ENCODE measurements around the gene ASIC3. TPM values are rescaled to one million over a fixed set of nuclear protein-coding genes. Genes with fewer than 3 reads are reported as not detected.

The ASIC3 gene
- total and polyA plus RNA-seq, 2 experiments from 2014 or later, result 0.26 to 1.1 TPM

- TF ChIP-seq EZH2phosphoT487 (IDR thresholded peaks at IDR 0.05; ENCODE audit: insufficient read depth, low read depth) (no peak), EZH2 (IDR thresholded peaks at IDR 0.05; ENCODE audit: insufficient read depth, poor library complexity, severe bottlenecking) (no peak)
- DNase-seq, result peak; percentile 64
- Histone ChIP-seq H3K79me2 (ENCODE audit: insufficient read depth) (no peaks in the 10 kb centered on the region), H3K9ac (no peak overlapping the region), H3F3A (ENCODE audit: insufficient read depth) (no peaks in the 10 kb centered on the region), H3K4me3 (no peak overlapping the region), H3K27ac (no peak overlapping the region), H2AFZ (no peak overlapping the region), H3K27me3 (replicated peaks; ENCODE audit: insufficient read depth) (peaks cover 9% of the 10 kb centered on the region), H3K4me2 (ENCODE audit: unreplicated experiment) (no peak overlapping the region), H4K20me1 (ENCODE audit: insufficient read depth) (no peaks in the 10 kb centered on the region), H3K36me3 (ENCODE audit: low read depth) (no peaks in the 10 kb centered on the region), H3K4me1 (ENCODE audit: insufficient read depth) (no peaks in the 10 kb centered on the region), H3K9me3 (ENCODE audit: low read depth) (no peaks in the 10 kb centered on the region), H3K9me2 (ENCODE audit: insufficient read depth) (no peaks in the 10 kb centered on the region)
- in situ Hi-C loops (cut with MboI), result no loop called here
- WGBS, 2 experiments (ENCODE audit: low coverage in 1 of 2, low lambda C conversion rate in 2 of 2, missing lambda C conversion rate in 2 of 2), result 61 to 66% methylated on average over 8 of the region's 8 CpGs
Measured at GRCh38 chr7:151014950-151015349, 33.4 kb upstream of the ASIC3 start.

DNA sequence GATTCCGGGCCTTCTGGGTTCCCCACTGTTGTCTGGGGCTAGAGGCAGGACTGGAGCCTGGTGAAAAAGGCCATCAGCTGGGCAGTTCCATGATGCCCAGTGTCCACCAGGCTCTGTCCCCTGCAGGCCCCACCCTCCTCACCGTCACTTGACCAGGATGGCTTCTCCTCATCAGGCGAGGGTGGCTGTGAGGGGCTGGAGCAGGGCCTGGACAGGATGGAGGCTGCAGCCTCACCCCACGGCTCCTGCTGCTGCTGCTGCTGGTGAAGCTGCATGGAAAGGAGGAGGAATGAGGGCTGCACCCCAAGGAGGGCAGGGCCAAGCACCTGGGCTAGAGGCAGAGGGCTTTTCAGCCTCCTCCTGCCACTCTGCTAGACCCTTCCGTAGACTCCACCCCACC lies 32.4 kb upstream of the ASIC3 start:
- no peak overlapping the region for H3K4me3 ChIP-seq
- no peaks in the 10 kb centered on the region for H3K79me2 ChIP-seq (ENCODE audit: insufficient read depth)
- TF ChIP-seq EZH2phosphoT487 (IDR thresholded peaks at IDR 0.05; ENCODE audit: insufficient read depth, low read depth), result no peak
- DNase-seq, result no peak
- no peak overlapping the region for H3K27ac ChIP-seq
- H3F3A ChIP-seq (ENCODE audit: insufficient read depth), result no peaks in the 10 kb centered on the region
- in situ Hi-C loops (cut with MboI), result no loop called here
- H3K9me3 ChIP-seq (ENCODE audit: low read depth), result no peaks in the 10 kb centered on the region
- H3K27me3 ChIP-seq (replicated peaks; ENCODE audit: insufficient read depth), result peaks cover 19% of the 10 kb centered on the region
- no peak overlapping the region for H3K9ac ChIP-seq
- H3K36me3 ChIP-seq (ENCODE audit: low read depth), result no peaks in the 10 kb centered on the region
- no peaks in the 10 kb centered on the region for H3K9me2 ChIP-seq (ENCODE audit: insufficient read depth)
- no peaks in the 10 kb centered on the region for H3K4me1 ChIP-seq (ENCODE audit: insufficient read depth)
- no peak overlapping the region for H3K4me2 ChIP-seq (ENCODE audit: unreplicated experiment)
- no peaks in the 10 kb centered on the region for H4K20me1 ChIP-seq (ENCODE audit: insufficient read depth)
- WGBS, 2 experiments (ENCODE audit: low coverage in 1 of 2, low lambda C conversion rate in 2 of 2, missing lambda C conversion rate in 2 of 2), result 75 to 78% methylated on average over 5 of the region's 5 CpGs
- no peak overlapping the region for H2AFZ ChIP-seq

GRCh38 chr7:151016505-151016904 lies 31.8 kb upstream of the ASIC3 start:
- no peaks in the 10 kb centered on the region for H3K36me3 ChIP-seq (ENCODE audit: low read depth)
- H3K79me2 ChIP-seq (ENCODE audit: insufficient read depth), result no peaks in the 10 kb centered on the region
- H3K4me2 ChIP-seq (ENCODE audit: unreplicated experiment), result no peak overlapping the region
- H3K9me2 ChIP-seq (ENCODE audit: insufficient read depth), result no peaks in the 10 kb centered on the region
- DNase-seq, result no peak
- in situ Hi-C loops (cut with MboI), result no loop called here
- H3K9me3 ChIP-seq (ENCODE audit: low read depth), result no peaks in the 10 kb centered on the region
- H2AFZ ChIP-seq, result no peak overlapping the region
- no peak overlapping the region for H3K4me3 ChIP-seq
- H3K4me1 ChIP-seq (ENCODE audit: insufficient read depth), result no peaks in the 10 kb centered on the region
- H3K27me3 ChIP-seq (replicated peaks; ENCODE audit: insufficient read depth), result peaks cover 19% of the 10 kb centered on the region
- no peaks in the 10 kb centered on the region for H3F3A ChIP-seq (ENCODE audit: insufficient read depth)
- no peak overlapping the region for H3K9ac ChIP-seq
- no peak for TF ChIP-seq EZH2 (IDR thresholded peaks at IDR 0.05; ENCODE audit: insufficient read depth, poor library complexity, severe bottlenecking)
- TF ChIP-seq EZH2phosphoT487 (IDR thresholded peaks at IDR 0.05; ENCODE audit: insufficient read depth, low read depth), result no peak
- no peaks in the 10 kb centered on the region for H4K20me1 ChIP-seq (ENCODE audit: insufficient read depth)
- H3K27ac ChIP-seq, result no peak overlapping the region
- 85 to 93% methylated on average over 5 to 8 of the region's 8 CpGs for WGBS, 2 experiments (ENCODE audit: low coverage in 1 of 2, low lambda C conversion rate in 2 of 2, missing lambda C conversion rate in 2 of 2)

GRCh38 chr7:151016942-151017341 lies 31.4 kb upstream of the ASIC3 start:
- Histone ChIP-seq H3F3A (ENCODE audit: insufficient read depth) (no peaks in the 10 kb centered on the region), H3K27ac (no peak overlapping the region), H2AFZ (no peak overlapping the region), H3K4me3 (no peak overlapping the region), H4K20me1 (ENCODE audit: insufficient read depth) (no peaks in the 10 kb centered on the region), H3K9me2 (ENCODE audit: insufficient read depth) (no peaks in the 10 kb centered on the region), H3K9me3 (ENCODE audit: low read depth) (no peaks in the 10 kb centered on the region), H3K4me1 (ENCODE audit: insufficient read depth) (no peaks in the 10 kb centered on the region), H3K9ac (no peak overlapping the region), H3K36me3 (ENCODE audit: low read depth) (no peaks in the 10 kb centered on the region), H3K79me2 (ENCODE audit: insufficient read depth) (no peaks in the 10 kb centered on the region), H3K27me3 (replicated peaks; ENCODE audit: insufficient read depth) (peaks cover 19% of the 10 kb centered on the region), H3K4me2 (ENCODE audit: unreplicated experiment) (no peak overlapping the region)
- DNase-seq, result no peak
- no peak for TF ChIP-seq EZH2phosphoT487 (IDR thresholded peaks at IDR 0.05; ENCODE audit: insufficient read depth, low read depth)
- no peak for TF ChIP-seq EZH2 (IDR thresholded peaks at IDR 0.05; ENCODE audit: insufficient read depth, poor library complexity, severe bottlenecking)
- in situ Hi-C loops (cut with MboI), result no loop called here
- 81 to 82% methylated on average over 12 to 15 of the region's 15 CpGs for WGBS, 2 experiments (ENCODE audit: low coverage in 1 of 2, low lambda C conversion rate in 2 of 2, missing lambda C conversion rate in 2 of 2)

DNA sequence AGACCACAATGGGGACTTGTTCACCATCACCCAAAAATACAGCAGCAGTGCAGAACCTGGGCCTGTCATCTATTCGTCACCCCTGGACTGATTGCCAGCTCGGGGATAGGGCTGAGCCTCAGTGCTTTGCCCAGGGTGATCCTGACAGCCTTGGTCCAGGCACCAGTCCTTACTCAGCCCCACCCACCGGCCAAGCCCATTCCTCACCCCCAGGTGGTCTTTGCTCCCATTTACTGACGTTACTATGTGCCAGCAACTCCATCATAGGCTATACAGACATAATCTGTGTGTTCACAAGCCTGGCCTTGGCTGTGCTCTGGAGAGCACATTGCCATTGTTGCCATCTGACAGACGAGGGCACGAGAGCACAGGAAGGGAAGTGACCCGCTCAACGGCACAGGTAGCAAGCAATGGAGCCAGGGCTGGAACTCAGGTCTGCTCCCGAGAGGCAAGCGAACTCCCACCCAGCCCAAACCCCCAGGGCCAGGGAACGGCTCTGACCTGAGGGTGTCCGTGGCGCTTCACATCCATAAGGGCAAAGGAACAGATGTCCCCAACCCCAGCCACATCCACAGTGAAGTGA lies 30.9 kb upstream of the ASIC3 start:
- in situ Hi-C loops (cut with MboI), result no loop called here
- Histone ChIP-seq H3K9me3 (ENCODE audit: low read depth) (no peaks in the 10 kb centered on the region), H3K27ac (no peak overlapping the region), H3K4me2 (ENCODE audit: unreplicated experiment) (no peak overlapping the region), H4K20me1 (ENCODE audit: insufficient read depth) (no peaks in the 10 kb centered on the region), H2AFZ (peak overlapping the region; percentile 56), H3K36me3 (ENCODE audit: low read depth) (no peaks in the 10 kb centered on the region), H3F3A (ENCODE audit: insufficient read depth) (no peaks in the 10 kb centered on the region), H3K4me3 (no peak overlapping the region), H3K9me2 (ENCODE audit: insufficient read depth) (no peaks in the 10 kb centered on the region), H3K9ac (no peak overlapping the region), H3K4me1 (ENCODE audit: insufficient read depth) (no peaks in the 10 kb centered on the region), H3K79me2 (ENCODE audit: insufficient read depth) (no peaks in the 10 kb centered on the region), H3K27me3 (replicated peaks; ENCODE audit: insufficient read depth) (peaks cover 19% of the 10 kb centered on the region)
- 33% methylated on average over 13 of the region's 13 CpGs for WGBS, 2 experiments (ENCODE audit: low coverage in 1 of 2, low lambda C conversion rate in 2 of 2, missing lambda C conversion rate in 2 of 2)
- TF ChIP-seq EZH2phosphoT487 (IDR thresholded peaks at IDR 0.05; ENCODE audit: insufficient read depth, low read depth), result no peak
- TF ChIP-seq EZH2 (IDR thresholded peaks at IDR 0.05; ENCODE audit: insufficient read depth, poor library complexity, severe bottlenecking), result no peak
- no peak for DNase-seq

All from GM23248 (cell line).